ENCODE measurements around the gene DMKN. TPM values are rescaled to one million over a fixed set of nuclear protein-coding genes. Genes with fewer than 3 reads are reported as not detected.
A peak's percentile ranks its signal among the peaks of the same experiment; 100 is the strongest.

DMKN gene, protein sequence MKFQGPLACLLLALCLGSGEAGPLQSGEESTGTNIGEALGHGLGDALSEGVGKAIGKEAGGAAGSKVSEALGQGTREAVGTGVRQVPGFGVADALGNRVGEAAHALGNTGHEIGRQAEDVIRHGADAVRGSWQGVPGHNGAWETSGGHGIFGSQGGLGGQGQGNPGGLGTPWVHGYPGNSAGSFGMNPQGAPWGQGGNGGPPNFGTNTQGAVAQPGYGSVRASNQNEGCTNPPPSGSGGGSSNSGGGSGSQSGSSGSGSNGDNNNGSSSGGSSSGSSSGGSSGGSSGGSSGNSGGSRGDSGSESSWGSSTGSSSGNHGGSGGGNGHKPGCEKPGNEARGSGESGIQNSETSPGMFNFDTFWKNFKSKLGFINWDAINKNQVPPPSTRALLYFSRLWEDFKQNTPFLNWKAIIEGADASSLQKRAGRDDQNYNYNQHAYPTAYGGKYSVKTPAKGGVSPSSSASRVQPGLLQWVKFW
- polyA plus RNA-seq (2012; ENCODE audit: missing spikeins), result 99.5 TPM

DNA sequence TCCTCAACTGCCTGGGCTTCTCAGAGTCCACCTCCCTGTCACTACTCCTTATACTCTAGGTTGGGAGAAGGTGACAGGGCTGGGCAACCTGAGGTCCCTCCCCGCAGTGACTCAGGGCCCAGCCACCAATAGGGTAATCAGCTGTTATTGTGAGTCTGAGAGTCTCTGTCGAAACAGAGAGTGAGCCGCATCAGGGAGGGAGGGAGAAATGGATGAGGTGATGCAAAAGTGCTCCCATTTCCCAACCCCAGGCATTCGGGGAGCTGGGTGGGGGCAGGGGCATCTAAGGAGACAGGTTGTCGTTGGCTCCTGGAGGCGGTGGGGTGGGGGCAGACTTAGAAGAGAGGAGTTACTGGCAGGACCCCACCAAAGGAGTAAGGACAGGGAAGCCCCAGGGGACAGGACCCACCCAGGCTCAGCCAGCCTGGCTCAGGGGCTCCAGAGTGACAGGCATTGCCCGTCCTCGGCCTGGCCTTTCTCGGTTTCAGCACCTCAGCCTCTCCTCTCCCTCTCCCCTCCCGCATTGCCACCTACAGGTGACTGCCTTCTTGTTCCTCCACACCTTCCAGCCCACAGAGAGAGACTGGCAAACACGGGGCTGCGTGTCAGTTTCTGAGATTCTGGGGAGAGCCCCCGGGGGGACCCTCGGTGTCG, at the start of gene DMKN:
TSS of gene DMKN (minus strand) at position 22 of the 654 bp plus-strand sequence. CDS start 174 bp downstream, outside the sequence.
- no peak for TF ChIP-seq POLR2AphosphoS5 (IDR thresholded peaks at IDR 0.05; ENCODE audit: low read depth, low read length)
- TF ChIP-seq POLR2A (IDR thresholded peaks at IDR 0.05; ENCODE audit: low read depth, low read length), result no peak
- no peak for TF ChIP-seq TAF1 (IDR thresholded peaks at IDR 0.05; ENCODE audit: borderline replicate concordance, low read depth, low read length)
- DNase-seq (ENCODE audit: insufficient read length), result no peak
- FAIRE-seq, result no peak

DNA sequence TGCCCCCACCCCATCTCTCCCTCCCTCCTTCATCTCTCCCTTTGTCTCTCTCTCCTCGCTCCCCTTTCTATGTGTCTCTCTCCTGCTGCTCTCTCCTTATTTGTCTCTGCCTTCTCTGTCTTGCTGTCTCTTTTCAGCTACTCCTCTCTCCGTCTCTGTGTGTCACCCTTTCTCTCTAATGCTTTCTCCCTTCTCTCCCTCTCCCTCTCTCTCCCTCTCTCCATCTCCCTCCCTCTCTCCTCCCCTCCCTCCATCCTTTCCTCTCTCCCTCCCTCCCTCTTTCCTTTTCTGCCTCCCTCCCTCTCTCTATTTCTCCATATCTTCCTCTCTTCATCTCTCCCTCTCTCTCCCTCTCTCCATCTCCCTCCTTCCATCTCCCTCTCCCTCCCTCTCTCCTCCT, 49.3 kb upstream of the DMKN start:
- DNase-seq (ENCODE audit: insufficient read length), result no peak
- TF ChIP-seq POLR2AphosphoS5 (IDR thresholded peaks at IDR 0.05; ENCODE audit: low read depth, low read length), result no peak
- no peak for TF ChIP-seq TAF1 (IDR thresholded peaks at IDR 0.05; ENCODE audit: borderline replicate concordance, low read depth, low read length)
- TF ChIP-seq POLR2A (IDR thresholded peaks at IDR 0.05; ENCODE audit: low read depth, low read length), result no peak
- no peak for FAIRE-seq

DNA sequence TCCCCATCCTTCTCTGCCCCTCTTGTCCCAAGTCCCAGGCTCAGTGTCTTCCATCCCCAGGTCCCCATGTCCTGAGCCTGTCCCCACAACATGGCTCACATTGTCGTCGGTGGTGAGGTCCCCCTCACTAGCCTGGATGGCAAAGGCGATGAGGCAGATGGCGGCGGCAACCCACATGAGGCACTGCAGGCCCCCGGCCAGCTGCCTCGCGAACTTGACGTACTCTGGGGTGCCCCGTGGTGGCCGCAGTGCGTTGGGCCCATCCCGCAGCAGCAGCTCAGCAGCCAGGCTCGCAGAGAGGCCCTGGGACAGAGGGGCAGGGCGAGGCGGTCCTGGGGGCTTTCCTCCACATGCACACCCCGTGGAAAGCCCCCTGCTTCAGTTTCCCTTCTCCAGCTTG, 48.9 kb upstream of the DMKN start:
- TF ChIP-seq TAF1 (IDR thresholded peaks at IDR 0.05; ENCODE audit: borderline replicate concordance, low read depth, low read length) (no peak), POLR2AphosphoS5 (IDR thresholded peaks at IDR 0.05; ENCODE audit: low read depth, low read length) (no peak), POLR2A (IDR thresholded peaks at IDR 0.05; ENCODE audit: low read depth, low read length) (no peak)
- DNase-seq (ENCODE audit: insufficient read length), result no peak
- FAIRE-seq, result no peak

DNA sequence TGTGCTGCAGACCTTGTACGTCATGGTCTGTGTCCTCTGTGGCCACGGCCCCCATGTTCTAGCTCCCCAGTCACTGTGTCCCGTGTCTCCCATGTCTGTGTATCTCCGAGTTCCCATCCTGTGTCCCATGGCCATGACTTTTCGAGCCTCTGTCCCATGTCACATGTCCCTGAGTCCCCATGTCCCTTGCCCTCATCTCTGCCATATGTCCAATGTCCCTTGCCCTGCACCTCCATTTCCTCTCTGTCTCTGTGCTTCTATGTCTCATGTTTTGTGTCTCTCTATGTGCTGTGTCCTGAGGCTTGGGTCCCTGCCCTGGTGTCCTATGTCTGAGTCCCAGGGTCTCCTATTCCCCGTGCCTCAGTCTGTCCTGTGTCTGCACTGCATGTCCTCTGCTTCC, 48.0 kb upstream of the DMKN start:
- DNase-seq (ENCODE audit: insufficient read length) (no peak), FAIRE-seq (no peak)
- no peak for TF ChIP-seq POLR2A (IDR thresholded peaks at IDR 0.05; ENCODE audit: low read depth, low read length)
- TF ChIP-seq TAF1 (IDR thresholded peaks at IDR 0.05; ENCODE audit: borderline replicate concordance, low read depth, low read length), result no peak
- TF ChIP-seq POLR2AphosphoS5 (IDR thresholded peaks at IDR 0.05; ENCODE audit: low read depth, low read length), result no peak

DNA sequence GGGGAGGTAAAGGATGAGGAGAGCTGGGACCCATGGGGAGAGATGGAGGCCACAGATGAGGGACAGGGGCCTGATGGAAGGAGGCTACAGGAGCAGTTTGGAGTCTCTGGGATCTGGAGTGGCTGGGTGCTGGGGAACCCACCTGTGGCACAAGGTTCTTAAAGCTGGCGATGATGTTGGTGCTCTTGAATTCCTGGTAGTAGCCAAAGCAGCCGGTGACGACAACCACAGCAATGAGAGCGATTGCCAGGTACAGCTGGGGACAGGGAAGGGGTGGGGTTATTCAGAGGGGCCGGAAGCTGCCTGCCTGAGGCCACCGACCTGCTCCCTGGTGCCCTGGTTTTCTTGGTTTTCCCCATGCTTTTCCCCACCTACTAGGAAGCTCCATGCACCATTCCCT, 47.2 kb upstream of the DMKN start:
- no peak for TF ChIP-seq POLR2AphosphoS5 (IDR thresholded peaks at IDR 0.05; ENCODE audit: low read depth, low read length)
- no peak for TF ChIP-seq TAF1 (IDR thresholded peaks at IDR 0.05; ENCODE audit: borderline replicate concordance, low read depth, low read length)
- TF ChIP-seq POLR2A (IDR thresholded peaks at IDR 0.05; ENCODE audit: low read depth, low read length), result no peak
- FAIRE-seq (no peak), DNase-seq (ENCODE audit: insufficient read length) (no peak)

DNA sequence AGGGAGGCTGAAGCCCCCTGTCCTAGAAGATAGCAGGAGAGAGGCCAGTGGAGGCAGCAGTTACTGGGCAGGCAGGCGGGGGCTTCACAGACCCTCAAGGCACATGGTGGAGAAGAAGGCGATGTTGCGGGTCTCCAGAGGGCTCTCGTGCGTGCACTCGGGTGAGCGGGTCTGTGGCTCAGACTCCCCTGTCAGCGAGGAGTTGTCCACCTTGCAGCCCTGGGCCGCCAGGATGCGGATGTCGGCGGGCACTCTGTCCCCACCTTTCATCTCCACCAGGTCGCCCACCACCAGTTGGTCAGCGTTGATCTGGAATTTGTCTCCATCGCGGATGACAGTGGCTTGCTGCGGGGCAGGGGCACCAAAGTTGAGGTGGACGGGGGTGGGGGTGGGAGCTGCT, 46.8 kb upstream of the DMKN start:
- DNase-seq (ENCODE audit: insufficient read length) (no peak), FAIRE-seq (no peak)
- TF ChIP-seq POLR2A (IDR thresholded peaks at IDR 0.05; ENCODE audit: low read depth, low read length) (no peak), POLR2AphosphoS5 (IDR thresholded peaks at IDR 0.05; ENCODE audit: low read depth, low read length) (no peak)

DNA sequence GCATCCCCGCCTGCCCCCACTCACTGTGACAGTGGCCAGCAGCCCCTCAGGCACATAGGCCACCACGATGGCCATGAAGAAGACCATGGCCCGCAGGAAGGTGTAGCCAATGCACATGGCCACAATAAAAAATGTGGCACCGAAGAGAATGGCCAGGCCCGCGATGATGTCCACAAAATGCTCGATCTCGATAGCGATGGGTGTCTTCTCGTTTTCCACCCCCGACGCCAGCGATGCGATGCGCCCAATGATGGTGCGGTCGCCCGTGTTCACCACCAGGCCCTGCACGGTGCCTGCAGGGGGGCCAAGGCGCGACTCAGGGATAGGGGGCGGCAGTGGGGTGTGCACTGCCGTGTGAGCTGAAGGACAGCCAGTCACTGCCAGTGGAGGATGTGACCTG, 46.3 kb upstream of the DMKN start:
- TF ChIP-seq POLR2AphosphoS5 (IDR thresholded peaks at IDR 0.05; ENCODE audit: low read depth, low read length) (no peak), POLR2A (IDR thresholded peaks at IDR 0.05; ENCODE audit: low read depth, low read length) (no peak), TAF1 (IDR thresholded peaks at IDR 0.05; ENCODE audit: borderline replicate concordance, low read depth, low read length) (no peak)
- FAIRE-seq, result no peak

DNA sequence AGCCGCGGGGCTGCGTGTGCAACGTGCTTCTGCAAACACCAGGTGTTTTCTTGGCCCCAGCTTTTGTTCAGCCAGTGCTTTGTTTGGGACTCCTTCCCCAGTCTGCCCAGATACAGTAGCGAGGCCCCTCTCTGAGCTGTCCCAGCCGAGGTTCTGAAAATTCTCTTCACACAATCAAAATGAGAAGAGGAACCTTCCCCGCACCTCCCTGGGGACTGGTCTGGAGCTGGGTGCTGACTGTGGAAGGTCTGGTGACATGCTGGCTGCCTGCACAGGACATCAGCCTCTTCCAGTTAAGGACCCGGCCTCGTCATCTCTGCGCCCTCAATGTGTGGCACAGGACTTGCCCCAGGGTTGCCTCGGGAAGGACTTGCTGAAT, 45.8 kb upstream of the DMKN start:
- TF ChIP-seq POLR2AphosphoS5 (IDR thresholded peaks at IDR 0.05; ENCODE audit: low read depth, low read length), result no peak
- no peak for TF ChIP-seq POLR2A (IDR thresholded peaks at IDR 0.05; ENCODE audit: low read depth, low read length)
- no peak for TF ChIP-seq TAF1 (IDR thresholded peaks at IDR 0.05; ENCODE audit: borderline replicate concordance, low read depth, low read length)
- no peak for FAIRE-seq

More for the DNA sequence above, 46.3 kb upstream of the DMKN start:
- no peak for DNase-seq (ENCODE audit: insufficient read length)

DNA sequence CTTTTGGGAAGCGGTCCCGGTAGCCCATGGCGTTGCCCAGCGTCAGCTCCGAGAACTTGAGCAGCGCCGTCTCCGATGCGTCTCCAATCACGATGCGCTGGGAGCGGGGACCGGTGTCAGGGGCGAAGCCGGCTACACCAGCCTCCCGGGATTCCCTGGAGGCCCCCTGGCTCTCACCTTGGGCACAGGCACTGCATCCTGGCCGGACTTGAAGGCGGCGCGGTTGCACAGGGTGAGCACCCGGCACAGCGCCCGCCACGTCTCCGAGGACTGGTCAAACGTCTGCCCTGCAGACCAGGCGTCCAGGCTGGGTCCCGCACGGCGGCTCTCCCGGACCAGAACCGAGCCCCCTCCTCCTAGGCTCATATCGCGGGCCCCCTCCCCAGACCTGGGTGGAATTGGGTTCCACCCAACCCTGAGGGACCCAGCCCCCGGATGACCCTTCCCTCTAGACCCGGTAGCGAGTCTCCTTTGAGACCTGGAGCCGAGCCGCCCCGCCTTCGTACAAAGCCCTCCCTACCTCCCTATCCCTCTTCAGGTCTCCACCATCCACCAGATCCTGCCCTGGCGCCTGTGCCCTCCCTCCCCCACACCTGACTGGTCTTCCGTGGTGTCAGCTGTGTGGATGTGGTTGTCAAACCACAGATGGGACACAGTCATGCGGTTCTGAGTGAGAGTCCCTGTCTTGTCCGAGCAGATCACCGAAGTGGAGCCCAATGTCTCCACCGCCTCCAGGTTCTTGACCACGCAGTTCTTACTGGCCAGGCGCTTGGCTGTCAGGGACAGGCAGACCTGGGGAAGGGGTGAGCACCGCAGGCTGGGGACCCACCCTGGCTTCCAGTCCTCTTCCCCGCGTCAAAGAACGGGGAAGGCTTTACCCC, 45.2 kb upstream of the DMKN start:
- no peak for FAIRE-seq
- TF ChIP-seq POLR2A (IDR thresholded peaks at IDR 0.05; ENCODE audit: low read depth, low read length) (no peak), TAF1 (IDR thresholded peaks at IDR 0.05; ENCODE audit: borderline replicate concordance, low read depth, low read length) (no peak), POLR2AphosphoS5 (IDR thresholded peaks at IDR 0.05; ENCODE audit: low read depth, low read length) (no peak)
- DNase-seq (ENCODE audit: insufficient read length), result no peak

More for the DNA sequence above, 45.8 kb upstream of the DMKN start:
- peak; percentile 52 for DNase-seq (ENCODE audit: insufficient read length)

DNA sequence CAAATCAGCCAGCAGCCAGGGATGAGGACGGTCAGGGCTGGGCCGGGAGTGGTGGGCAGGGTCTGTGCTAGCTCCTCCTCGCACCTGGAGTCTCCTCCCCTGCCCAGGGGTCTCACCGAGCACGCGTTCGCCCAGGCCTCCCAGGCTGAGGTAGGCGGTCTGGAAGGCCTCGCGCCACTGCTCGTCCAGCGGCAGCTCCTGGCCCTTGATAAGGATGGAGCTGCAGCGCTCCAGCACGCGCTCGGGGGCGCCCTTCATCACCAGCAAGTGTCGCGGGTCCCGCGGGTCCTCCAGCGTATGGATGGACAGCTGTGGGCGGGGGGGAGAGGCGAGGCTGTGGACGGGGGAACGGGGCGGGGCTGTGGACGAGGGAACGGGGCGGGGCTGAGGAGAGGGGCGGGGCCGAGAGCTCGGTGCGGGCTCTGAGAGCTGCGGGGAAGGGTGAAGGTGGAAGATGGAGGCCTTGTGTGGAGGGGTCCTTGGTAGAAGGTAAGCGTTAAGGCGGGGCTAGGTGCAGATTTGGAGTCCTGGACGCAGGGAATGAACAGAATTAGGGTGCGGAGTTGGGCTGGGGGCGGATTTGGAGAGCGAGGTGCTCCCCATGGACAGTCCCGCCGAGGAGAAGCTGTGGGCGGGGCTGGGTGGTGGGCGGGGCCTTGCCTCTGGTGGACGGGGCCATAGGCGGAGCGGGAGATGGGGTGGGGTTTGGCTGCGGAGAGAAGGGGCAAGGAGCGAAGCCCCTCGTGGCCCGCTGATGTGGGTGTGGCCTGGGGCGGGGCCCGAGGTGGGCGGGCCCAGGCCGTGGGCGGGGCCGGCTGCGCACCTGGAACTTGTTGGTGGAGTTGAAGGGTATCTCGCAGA, 44.3 kb upstream of the DMKN start:
- no peak for DNase-seq (ENCODE audit: insufficient read length)
- TF ChIP-seq POLR2A (IDR thresholded peaks at IDR 0.05; ENCODE audit: low read depth, low read length), result no peak
- no peak for TF ChIP-seq TAF1 (IDR thresholded peaks at IDR 0.05; ENCODE audit: borderline replicate concordance, low read depth, low read length)
- no peak for TF ChIP-seq POLR2AphosphoS5 (IDR thresholded peaks at IDR 0.05; ENCODE audit: low read depth, low read length)
- FAIRE-seq, result peak; percentile 84

All from GM12892 (cell line).